HepG2 (cell line): ENCODE data around the gene ZCCHC10. TPM values are rescaled to one million over a fixed set of nuclear protein-coding genes. Genes with fewer than 3 reads are reported as not detected.

Source experiments
- ATF6 ChIP-seq: sonication (generic); formaldehyde crosslinking; conservative IDR thresholded peaks from 2 replicates; pipeline ENCODE4 v1.4.0; 2020; ENCODE audit warnings: missing genetic modification reagents
- FOXP1 ChIP-seq, 2 experiments: fragments of 450-650 bp in 1 of 2; IDR thresholded peaks; 2 replicates each; pipeline ENCODE4 v1.6.1; 2017 to 2018; ENCODE audit warnings: antibody characterized with exemption in 1 of 2
- KAT8 ChIP-seq: IDR thresholded peaks from 2 replicates; pipeline ENCODE4 v1.6.1; 2016; ENCODE audit warnings: missing genetic modification reagents, missing compliant biosample characterization
- LRRFIP1 ChIP-seq: sonication (generic); formaldehyde crosslinking; conservative IDR thresholded peaks from 2 replicates; pipeline ENCODE4 v1.4.0; 2020; ENCODE audit warnings: missing genetic modification reagents
- MTERF4 ChIP-seq: sonication (generic); formaldehyde crosslinking; IDR thresholded peaks from 2 replicates; pipeline ENCODE4 v1.8.0; 2023; ENCODE audit warnings: mild to moderate bottlenecking, missing genetic modification reagents
- NFIC ChIP-seq: IDR thresholded peaks from 2 replicates; pipeline ENCODE4 v1.6.1; 2012; ENCODE audit warnings: mild to moderate bottlenecking, low read length, inconsistent platforms
- RELA ChIP-seq: sonication (generic); formaldehyde crosslinking; IDR thresholded peaks from 2 replicates; pipeline ENCODE4 v1.4.0; 2020; ENCODE audit warnings: missing genetic modification reagents
- STAT5B ChIP-seq: sonication (generic); formaldehyde crosslinking; IDR thresholded peaks from 2 replicates; pipeline ENCODE4 v1.4.0; 2020; ENCODE audit warnings: missing genetic modification reagents
- polyA plus RNA-seq, 8 experiments: library from polyadenylated mRNA; depleted of rRNA in 3 of 8; stranded (reverse) in 7 of 8; unstranded in 1 of 8; fragments of >200 nt; fragmentation: Illumina TruSeq in 4 of 8; extraction: Trizol in 4 of 8; gene quantifications; 2 replicates each; pipeline versions ENCODE4 v1.2.1 to v1.2.3, GENCODE V29; 2011 to 2016; ENCODE audit warnings: low read depth in 4 of 8, missing spikeins in 1 of 8, mixed read lengths in 1 of 8; ENCODE audit not compliant: insufficient read depth in 1 of 8
- total RNA-seq, 5 experiments: library from RNA; depleted of rRNA; stranded (reverse); fragments of >200 nt; fragmentation: Illumina TruSeq; extraction: Trizol; gene quantifications; 2 replicates each; pipeline ENCODE4 v1.2.3, GENCODE V29; 2016; ENCODE audit warnings: low read depth in 1 of 5

Gene ZCCHC10
- total and polyA plus RNA-seq, 2 of the 13 experiments (the other 11 are each of a cell fraction or from before 2014, with no cell fraction given), result 40.7 to 48.2 TPM

- TF ChIP-seq ATF6 (CRISPR knock-in tag) (no peak), STAT5B (CRISPR knock-in tag) (no peak), LRRFIP1 (CRISPR knock-in tag) (no peak), NFIC (peak; percentile 52; the same call in 1 of the 2 replicates), FOXP1 (IDR thresholded peaks at IDR 0.05) (no peak), FOXP1 (CRISPR knock-in tag; IDR thresholded peaks at IDR 0.05) (no peak), MTERF4 (CRISPR knock-in tag) (0 out of 2 replicates have a peak, but pooled peaks have one; percentile 3), KAT8 (no peak), RELA (CRISPR knock-in tag) (no peak)
These were observed 24.2 kb upstream of the ZCCHC10 start (continued) for GRCh38 chr5:133050521-133050920.
